Stimulated activated CD4-positive, alpha-beta T cell treated with anti-CD3 and anti-CD28 coated beads, Interleukin-15, amount 100 ng/mL, for 1 hour (primary cell): ENCODE results near the gene AKAP13.

Experiments
- DNase-seq, 2 donors: peaks; one replicate each; pipeline ENCODE4 v3.0.0-alpha.2; 2020; ENCODE audit warnings: low read depth in 1 of 2, low spot score in 1 of 2

AKAP13 gene

GRCh38 chr15:85388566-85389305, 8.3 kb downstream of the AKAP13 start:
- no peak for DNase-seq

- no peak for DNase-seq
Observed at GRCh38 chr15:85389306-85389650, 8.9 kb downstream of the AKAP13 start.

GRCh38 chr15:85389772-85390171, 9.4 kb downstream of the AKAP13 start:
- no peak for DNase-seq

- no peak for DNase-seq
Observed at GRCh38 chr15:85393210-85393609, 12.8 kb downstream of the AKAP13 start.

GRCh38 chr15:85394554-85395333, 14.3 kb downstream of the AKAP13 start:
- DNase-seq, result no peak

GRCh38 chr15:85396554-85396953, 16.2 kb downstream of the AKAP13 start:
- DNase-seq, result no peak

- DNase-seq, result no peak
Observed at GRCh38 chr15:85397151-85397550, 16.7 kb downstream of the AKAP13 start.

- DNase-seq, result no peak
Observed at GRCh38 chr15:85397926-85398325, 17.5 kb downstream of the AKAP13 start.

- DNase-seq, result no peak
Observed at GRCh38 chr15:85398822-85399221, 18.4 kb downstream of the AKAP13 start.

- no peak for DNase-seq
Observed at GRCh38 chr15:85399627-85400026, 19.2 kb downstream of the AKAP13 start.

GRCh38 chr15:85400606-85401005, 20.2 kb downstream of the AKAP13 start:
- DNase-seq, result no peak

- no peak for DNase-seq
Observed at GRCh38 chr15:85401108-85401774, 20.8 kb downstream of the AKAP13 start.

- no peak for DNase-seq
Observed at GRCh38 chr15:85402195-85402881, 21.9 kb downstream of the AKAP13 start.

- DNase-seq, result no peak
Observed at GRCh38 chr15:85403745-85404144, 23.3 kb downstream of the AKAP13 start.

GRCh38 chr15:85404176-85404917, 23.9 kb downstream of the AKAP13 start:
- DNase-seq, result no peak

GRCh38 chr15:85404918-85405866, 24.8 kb downstream of the AKAP13 start:
- DNase-seq, result no peak

GRCh38 chr15:85406916-85407315, 26.5 kb downstream of the AKAP13 start:
- DNase-seq, result no peak

- no peak for DNase-seq
Observed at GRCh38 chr15:85407421-85408269, 27.2 kb downstream of the AKAP13 start.

- DNase-seq, result no peak
Observed at GRCh38 chr15:85408270-85408746, 27.9 kb downstream of the AKAP13 start.
